A673 (cell line): ENCODE results near the gene OXSR1. TPM values are rescaled to one million over a fixed set of nuclear protein-coding genes. Genes with fewer than 3 reads are reported as not detected.
"Not testable (repeated sequence)": the region's sequence is repeated elsewhere in the genome, so short reads cannot be mapped to it uniquely, and the experiment has no call there.

Experiments used
- BruUV-seq: library from RNA; stranded (reverse); fragments of 400-500 nt; replicated peaks from 2 replicates; lab custom pipeline; 2021; lab: Mats Ljungman, UMichigan
- CTCF ChIA-PET: fragments of 300-600 bp; sonication (Branson Sonifier 250); formaldehyde crosslinking; loops from one replicate; lab custom pipeline; 2022; ENCODE audit warnings: antibody characterized with exemption; lab: Charles Lee
- POLR2A ChIA-PET: fragments of 300-600 bp; sonication (Branson Sonifier 250); formaldehyde crosslinking; loops from one replicate; lab custom pipeline; 2022; ENCODE audit warnings: antibody characterized with exemption; ENCODE audit not compliant: low non-redundant PET; lab: Charles Lee
- DNase-seq: peaks from one replicate; pipeline ENCODE4 v3.0.0-alpha.2; 2015; ENCODE audit warnings: low spot score
- H3K27ac ChIP-seq: fragments of 200-600 bp; sonication (generic); 2 replicates; pipeline ENCODE4 v1.5.1; 2016; ENCODE audit warnings: mixed run types, low read depth, mild to moderate bottlenecking, mixed read lengths, antibody characterized with exemption, low read length; ENCODE audit not compliant: poor library complexity, severe bottlenecking
- H3K27me3 ChIP-seq: fragments of 200-600 bp; sonication (generic); replicated peaks from 2 replicates; pipeline ENCODE4 v1.6.1; 2017; ENCODE audit warnings: mixed run types, low read depth, mild to moderate bottlenecking, mixed read lengths, antibody characterized with exemption, low read length; ENCODE audit not compliant: insufficient read depth, poor library complexity
- H3K36me3 ChIP-seq: fragments of 200-600 bp; sonication (generic); 2 replicates; pipeline ENCODE4 v1.6.1; 2016; ENCODE audit warnings: mixed run types, mild to moderate bottlenecking, mixed read lengths, antibody characterized with exemption, low read length; ENCODE audit not compliant: insufficient read depth, poor library complexity, severe bottlenecking
- H3K4me1 ChIP-seq: fragments of 200-600 bp; sonication (generic); 2 replicates; pipeline ENCODE4 v1.6.1; 2017; ENCODE audit warnings: mixed run types, mild to moderate bottlenecking, mixed read lengths, antibody characterized with exemption, low read length; ENCODE audit not compliant: insufficient read depth, poor library complexity, severe bottlenecking
- H3K4me3 ChIP-seq: fragments of 200-600 bp; sonication (generic); 2 replicates; pipeline ENCODE4 v1.5.1; 2016; ENCODE audit warnings: low read depth, mixed run types, mild to moderate bottlenecking, mixed read lengths, low read length; ENCODE audit not compliant: poor library complexity, severe bottlenecking
- H3K9me3 ChIP-seq: fragments of 200-600 bp; sonication (generic); 2 replicates; pipeline ENCODE4 v1.6.1; 2016; ENCODE audit warnings: mixed run types, low read depth, mild to moderate bottlenecking, mixed read lengths, antibody characterized with exemption, low read length; ENCODE audit not compliant: poor library complexity, severe bottlenecking
- CTCF ChIP-seq: fragments of 300-800, 200-600 bp; sonication (generic); conservative IDR thresholded peaks from 2 replicates; pipeline ENCODE4 v1.5.1; 2017; ENCODE audit warnings: low read depth, mild to moderate bottlenecking, antibody characterized with exemption, low read length, moderate library complexity, mixed read lengths
- EZH2 ChIP-seq: fragments of 200-600 bp; sonication (generic); IDR thresholded peaks from 2 replicates; pipeline ENCODE4 v1.6.1; 2017; ENCODE audit warnings: borderline replicate concordance, low read depth, mild to moderate bottlenecking, mixed read lengths, antibody characterized with exemption, low read length; ENCODE audit not compliant: poor library complexity, severe bottlenecking
- intact Hi-C: fragments of 100-400 bp; cut with micrococcal nuclease; formaldehyde crosslinking; loops from one replicate; pipeline ENCODE4 v1.10.0; 2022; ENCODE audit not compliant: unreplicated experiment
- total RNA-seq: library from RNA; stranded (reverse); gene quantifications from 2 replicates; pipeline ENCODE4 v1.2.3, GENCODE V29; 2021

OXSR1 gene
- total RNA-seq, 1 experiment from 2014 or later: 30.9 TPM

GRCh38 chr3:38133209-38133556, 32.2 kb upstream of the OXSR1 start:
- Histone ChIP-seq H3K27ac (no peak overlapping the region), H3K4me1 (peaks cover 4% of the 10 kb centered on the region), H3K9me3 (no peaks in the 10 kb centered on the region), H3K27me3 (no peaks in the 10 kb centered on the region), H3K4me3 (no peak overlapping the region), H3K36me3 (peaks cover 6% of the 10 kb centered on the region)
- TF ChIP-seq EZH2: no peak
- no peak for TF ChIP-seq CTCF
- no peak for DNase-seq
- ChIA-PET POLR2A (no interaction called here), CTCF (no interaction called here)
- intact Hi-C loops: loop anchor here (10.0 kb wide), 1 partner anchor 212 kb away; the partner anchor contains the start of gene XYLB
- BruUV-seq: no TSS peak

GRCh38 chr3:38133557-38134405, 31.6 kb upstream of the OXSR1 start:
- H3K4me1 ChIP-seq: peaks cover 4% of the 10 kb centered on the region
- no peak for DNase-seq

GRCh38 chr3:38134517-38135143, 30.7 kb upstream of the OXSR1 start:
- CTCF ChIA-PET, H3K27me3 ChIP-seq, H3K27ac ChIP-seq, H3K4me1 ChIP-seq, H3K4me3 ChIP-seq, H3K9me3 ChIP-seq, BruUV-seq, POLR2A ChIA-PET, H3K36me3 ChIP-seq, DNase-seq: not testable (repeated sequence)
- intact Hi-C loops: loop anchor here (10.0 kb wide), 1 partner anchor 210 kb away; the partner anchor contains the start of gene XYLB

More at GRCh38 chr3:38133557-38134405, 31.6 kb upstream of the OXSR1 start:
- POLR2A ChIA-PET: no interaction called here
- Histone ChIP-seq H3K27ac (no peak overlapping the region), H3K4me3 (no peak overlapping the region), H3K36me3 (peaks cover 6% of the 10 kb centered on the region), H3K9me3 (no peaks in the 10 kb centered on the region), H3K27me3 (no peaks in the 10 kb centered on the region)
- TF ChIP-seq EZH2 (no peak), CTCF (no peak)
- CTCF ChIA-PET: no interaction called here
- intact Hi-C loops: loop anchor here (10.0 kb wide), 1 partner anchor 211 kb away; the partner anchor contains the start of gene XYLB
- BruUV-seq: no TSS peak

- peak overlapping the region; percentile 81 for H3K4me3 ChIP-seq
- intact Hi-C loops: loop anchor here (10.0 kb wide), 1 partner anchor 209 kb away; the partner anchor contains the start of gene XYLB
- H3K27me3 ChIP-seq, H3K27ac ChIP-seq, DNase-seq, H3K4me1 ChIP-seq, H3K36me3 ChIP-seq, POLR2A ChIA-PET, CTCF ChIA-PET, H3K9me3 ChIP-seq: not testable (repeated sequence)
- TSS peak; percentile 43 for BruUV-seq
These were observed 29.6 kb upstream of the OXSR1 start for GRCh38 chr3:38135621-38136277.
